Glomerular endothelial cell (primary cell): Measurements from ENCODE around the gene COPS6. TPM values are rescaled to one million over a fixed set of nuclear protein-coding genes. Genes with fewer than 3 reads are reported as not detected.
A peak's percentile ranks its signal among the peaks of the same experiment; 100 is the strongest.

Experiments
- DNase-seq: peaks from one replicate; pipeline ENCODE4 v3.0.0-alpha.2; 2011; ENCODE audit warnings: low read depth, low spot score; ENCODE audit errors: extremely low read depth
- total RNA-seq: library from RNA; depleted of rRNA; stranded (reverse); fragments of >200 nt; gene quantifications from 2 replicates; pipeline ENCODE4 v1.2.3, GENCODE V29; 2015

Gene COPS6
- total RNA-seq, 1 donor from 2014 or later = 89.7 TPM

DNA sequence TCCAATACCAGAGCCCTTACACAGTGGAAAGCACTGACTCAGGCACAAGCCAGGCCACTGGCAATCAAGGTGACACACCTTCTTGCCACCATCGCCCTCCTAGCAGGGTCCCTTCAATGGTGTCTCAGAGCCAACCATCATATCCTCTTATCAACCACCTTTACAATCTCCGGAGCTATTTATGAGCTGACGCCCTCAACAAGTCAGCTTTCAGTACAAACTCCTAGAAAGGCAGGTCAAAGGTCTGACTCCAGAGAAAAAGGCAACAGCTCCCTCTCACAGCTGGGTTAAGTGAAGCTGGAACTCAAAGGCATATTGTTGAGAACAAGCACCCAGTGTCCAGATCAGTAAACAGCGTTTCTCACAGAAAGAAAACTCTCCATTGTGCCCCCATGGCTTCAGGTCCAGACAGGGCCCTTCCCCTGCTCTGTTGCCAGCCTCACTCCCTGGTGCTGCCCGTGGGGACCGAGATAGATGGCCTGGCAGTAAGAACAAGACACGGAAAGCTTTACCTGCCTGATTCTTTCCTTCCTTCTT is 9.7 kb upstream of the COPS6 start:
- DNase-seq = no peak

DNA sequence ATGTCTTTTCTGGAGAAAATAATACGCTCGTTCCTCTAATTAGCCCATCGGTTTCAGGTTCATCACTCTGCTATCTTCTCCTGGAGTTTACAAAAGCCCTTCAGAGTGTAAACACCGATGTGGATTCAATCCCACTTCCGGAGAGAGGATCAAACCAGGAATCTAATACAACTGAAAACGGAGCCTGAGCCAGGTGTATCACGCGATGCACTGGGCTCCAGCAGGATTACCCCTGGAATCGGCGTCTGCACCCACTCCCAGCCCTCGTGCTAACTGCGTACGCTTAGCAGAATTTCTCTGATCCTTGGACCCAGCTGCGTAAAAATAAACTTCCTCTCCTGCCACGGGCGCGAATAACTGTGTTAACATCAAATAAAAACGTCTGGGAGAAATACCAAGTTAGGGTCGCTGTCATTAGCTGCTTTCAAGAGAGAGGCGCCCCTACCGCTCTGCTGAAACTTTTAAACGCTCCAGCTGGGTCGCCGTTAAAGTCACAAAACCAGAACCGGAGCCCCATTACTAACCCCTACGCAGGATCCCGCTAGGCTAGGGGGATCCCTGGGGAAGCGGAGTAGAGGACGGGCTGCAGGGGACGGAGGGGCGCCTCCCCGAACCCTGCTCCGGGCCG is 7.7 kb upstream of the COPS6 start:
- no peak for DNase-seq

DNA sequence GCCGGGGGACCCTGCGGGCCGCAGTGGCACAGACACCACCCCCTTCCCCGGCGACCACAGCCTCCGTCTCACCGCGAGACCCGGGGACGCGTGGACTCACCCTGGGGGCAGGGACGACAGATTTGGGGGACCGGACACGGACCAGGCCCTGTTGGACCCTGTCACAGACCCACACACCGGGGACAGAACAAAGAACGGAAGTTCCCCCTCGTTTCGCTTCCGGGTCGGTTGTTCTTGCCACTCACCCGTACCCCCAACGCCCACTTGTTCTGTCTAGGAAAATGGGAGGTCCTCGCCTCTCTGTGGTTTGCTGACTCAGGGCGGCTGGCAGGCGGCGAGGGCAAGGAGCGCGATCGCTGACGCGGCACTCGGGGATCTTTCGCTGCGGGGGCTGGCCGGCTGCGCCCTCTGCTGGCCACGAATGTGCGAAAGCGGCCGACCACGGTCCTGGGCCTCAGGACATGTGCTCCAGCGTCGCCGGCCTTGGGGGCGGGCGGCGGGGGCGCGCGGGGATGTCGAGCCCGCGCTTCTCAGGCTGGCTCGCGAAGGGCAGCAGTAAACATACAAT is 7.2 kb upstream of the COPS6 start, which contains the start of gene ZNF3:
Gene ZNF3, minus strand, starts transcription at position 189 of the 568 bp plus-strand sequence. CDS start 4,366 bp downstream, outside the sequence.
- peak; percentile 90 for DNase-seq

DNA sequence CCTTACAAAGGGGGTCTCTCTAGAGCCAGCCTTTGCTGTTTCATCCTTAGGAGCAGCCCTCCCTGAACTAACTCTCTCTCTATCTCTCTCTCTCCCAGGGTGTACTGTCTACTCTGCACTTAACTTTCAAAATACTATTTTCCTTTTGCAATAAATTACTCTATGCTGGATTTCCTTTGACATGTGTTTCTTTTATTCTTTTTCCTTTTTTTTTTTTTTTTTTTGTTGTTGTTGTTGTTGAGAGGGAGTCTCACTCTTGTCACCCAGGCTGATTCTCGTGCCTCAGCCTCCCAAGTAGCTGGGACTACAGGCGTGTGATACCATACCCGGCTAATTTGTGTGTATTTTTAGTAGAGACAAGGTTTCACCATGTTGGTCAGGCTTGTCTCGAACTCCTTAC is 5.8 kb upstream of the COPS6 start:
- DNase-seq = no peak

DNA sequence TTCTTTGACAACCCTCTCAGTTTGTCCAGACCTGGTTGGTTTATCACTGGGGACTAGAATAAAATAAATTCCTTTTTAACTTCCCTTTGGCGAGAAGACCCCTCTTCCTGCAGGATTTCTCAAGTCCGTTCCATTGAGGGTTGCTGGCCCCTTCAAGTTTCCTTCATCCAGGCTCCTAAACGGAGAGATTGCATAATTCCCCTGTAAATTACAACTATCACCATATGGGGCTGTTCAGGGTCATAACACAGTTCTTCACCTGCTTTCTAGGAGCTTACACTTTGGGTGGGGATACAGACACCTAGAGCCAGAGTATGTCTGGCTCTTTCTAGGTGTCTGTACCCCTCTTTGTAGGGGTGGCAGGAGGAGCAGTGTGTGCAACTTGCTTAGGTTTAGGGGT is 3.3 kb upstream of the COPS6 start:
- DNase-seq = no peak

DNA sequence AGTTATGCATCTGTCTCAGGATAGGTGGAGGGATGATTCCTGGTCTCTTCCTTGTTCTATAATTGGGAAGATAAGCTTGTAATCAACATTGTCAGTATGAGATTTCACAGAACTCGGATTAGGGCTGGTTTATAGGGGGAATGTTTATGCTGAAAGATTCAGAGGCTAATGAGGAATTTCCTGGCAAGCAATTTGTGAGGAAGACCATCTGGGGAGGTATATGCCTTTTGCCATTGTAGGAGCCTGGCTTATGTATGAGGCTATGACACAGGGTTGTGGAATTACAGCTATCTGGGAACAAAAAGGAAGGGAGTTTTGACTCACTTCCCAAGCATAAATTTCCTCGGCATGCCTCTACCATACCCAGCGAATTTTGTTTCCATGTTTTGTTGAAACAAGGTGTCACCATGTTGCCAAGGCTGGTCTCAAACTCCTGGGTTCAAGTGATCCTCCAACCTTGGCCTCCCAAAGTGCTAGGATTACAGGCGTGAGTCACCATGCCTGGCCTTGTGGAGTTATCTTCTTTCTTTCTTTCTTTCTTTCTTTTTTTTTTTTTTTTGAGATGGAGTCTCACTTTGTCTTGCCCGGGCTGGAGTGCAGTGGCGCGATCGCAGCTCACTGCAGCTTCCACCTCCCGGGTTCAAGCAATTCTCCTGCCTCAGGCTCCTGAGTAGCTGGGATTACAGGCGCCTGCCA is 1.6 kb upstream of the COPS6 start:
- DNase-seq = peak; percentile 99

DNA sequence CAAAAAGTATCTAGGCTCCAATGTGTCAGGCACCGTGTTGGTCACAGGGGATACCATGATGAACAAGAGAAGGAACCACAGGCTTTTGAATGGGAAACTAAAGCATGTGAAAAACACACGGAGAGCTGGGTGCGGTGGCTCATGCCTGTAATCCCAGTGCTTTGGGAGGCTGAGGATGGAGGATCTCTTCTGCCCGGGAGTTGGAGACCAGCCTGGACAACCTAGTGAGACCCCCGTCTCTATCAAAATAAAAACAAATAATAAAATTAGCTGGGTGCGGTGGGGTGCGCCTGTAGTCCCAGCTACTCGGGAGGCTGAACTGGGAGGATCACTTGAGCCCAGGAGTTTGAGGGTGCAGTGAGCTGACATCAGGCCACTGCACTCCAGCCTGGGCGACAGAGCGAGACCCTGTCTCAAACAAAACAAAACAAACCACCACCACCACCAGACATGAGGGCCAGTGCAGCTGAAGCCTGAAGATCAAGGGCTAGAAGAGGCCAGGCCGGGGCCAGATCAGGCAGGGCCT is 611 bp upstream of the COPS6 start:
- DNase-seq = no peak

DNA sequence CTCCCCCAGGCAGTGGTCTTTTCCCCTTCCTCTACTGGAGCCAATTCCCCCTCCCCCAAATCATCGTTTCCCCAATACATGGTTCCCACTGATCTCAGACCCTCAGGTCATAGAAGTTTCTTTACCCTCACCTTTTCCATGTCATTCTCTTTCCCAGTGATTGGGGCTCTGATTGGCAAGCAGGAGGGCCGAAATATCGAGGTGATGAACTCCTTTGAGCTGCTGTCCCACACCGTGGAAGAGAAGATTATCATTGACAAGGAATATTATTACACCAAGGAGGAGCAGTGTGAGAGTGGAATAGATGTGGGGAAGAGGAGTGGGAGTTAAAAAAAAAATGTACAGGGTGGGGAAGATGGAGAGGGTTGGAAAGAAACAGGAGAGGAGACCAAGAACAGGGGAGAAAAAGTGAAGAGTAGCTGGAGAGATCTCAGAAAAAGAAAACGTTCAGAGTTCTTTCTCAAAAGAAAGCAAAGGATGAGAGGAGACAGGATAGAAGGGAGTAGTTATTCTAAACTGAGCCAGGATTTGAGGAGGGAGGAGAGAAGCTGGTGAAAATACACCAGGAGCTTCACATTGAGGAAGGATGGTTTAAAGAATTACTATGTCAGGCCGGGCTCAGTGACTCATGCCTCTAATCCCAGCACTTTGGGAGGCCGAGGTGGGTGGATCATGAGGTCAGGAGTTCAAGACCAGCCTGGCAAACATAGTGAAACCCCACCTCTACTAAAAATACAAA is 858 bp downstream of the COPS6 start:
- DNase-seq = no peak

DNA sequence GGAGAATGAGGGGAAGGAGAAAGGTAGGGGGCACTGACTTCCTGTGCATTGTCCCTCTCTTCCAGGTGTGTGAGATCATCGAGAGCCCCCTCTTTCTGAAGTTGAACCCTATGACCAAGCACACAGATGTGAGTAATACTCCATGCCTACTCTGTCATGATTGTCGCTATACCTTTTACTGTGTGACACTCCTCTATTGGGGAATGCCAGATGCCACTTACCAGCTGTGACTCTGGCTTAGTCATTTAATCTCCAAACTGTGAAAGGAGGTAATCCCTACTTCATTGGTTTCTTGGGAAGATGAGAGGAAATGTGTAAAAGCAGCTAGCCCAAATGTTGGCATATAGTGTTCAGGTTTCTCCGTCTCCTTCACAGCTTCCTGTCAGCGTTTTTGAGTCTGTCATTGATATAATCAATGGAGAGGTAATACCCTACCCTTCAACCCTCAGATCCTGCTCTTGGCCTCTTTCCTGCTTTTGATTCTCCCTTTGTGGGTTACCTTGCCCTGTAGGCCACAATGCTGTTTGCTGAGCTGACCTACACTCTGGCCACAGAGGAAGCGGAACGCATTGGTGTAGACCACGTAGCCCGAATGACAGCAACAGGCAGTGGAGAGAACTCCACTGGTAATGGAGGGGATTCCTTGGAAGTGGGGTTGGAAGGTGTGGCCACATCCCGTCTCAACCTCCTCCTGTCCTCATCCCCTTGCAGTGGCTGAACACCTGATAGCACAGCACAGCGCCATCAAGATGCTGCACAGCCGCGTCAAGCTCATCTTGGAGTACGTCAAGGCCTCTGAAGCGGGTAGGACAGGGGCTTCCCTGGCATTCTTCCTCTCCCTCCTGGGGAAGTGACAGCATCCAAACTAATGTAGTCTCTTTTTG is 2.0 kb downstream of the COPS6 start:
- no peak for DNase-seq

DNA sequence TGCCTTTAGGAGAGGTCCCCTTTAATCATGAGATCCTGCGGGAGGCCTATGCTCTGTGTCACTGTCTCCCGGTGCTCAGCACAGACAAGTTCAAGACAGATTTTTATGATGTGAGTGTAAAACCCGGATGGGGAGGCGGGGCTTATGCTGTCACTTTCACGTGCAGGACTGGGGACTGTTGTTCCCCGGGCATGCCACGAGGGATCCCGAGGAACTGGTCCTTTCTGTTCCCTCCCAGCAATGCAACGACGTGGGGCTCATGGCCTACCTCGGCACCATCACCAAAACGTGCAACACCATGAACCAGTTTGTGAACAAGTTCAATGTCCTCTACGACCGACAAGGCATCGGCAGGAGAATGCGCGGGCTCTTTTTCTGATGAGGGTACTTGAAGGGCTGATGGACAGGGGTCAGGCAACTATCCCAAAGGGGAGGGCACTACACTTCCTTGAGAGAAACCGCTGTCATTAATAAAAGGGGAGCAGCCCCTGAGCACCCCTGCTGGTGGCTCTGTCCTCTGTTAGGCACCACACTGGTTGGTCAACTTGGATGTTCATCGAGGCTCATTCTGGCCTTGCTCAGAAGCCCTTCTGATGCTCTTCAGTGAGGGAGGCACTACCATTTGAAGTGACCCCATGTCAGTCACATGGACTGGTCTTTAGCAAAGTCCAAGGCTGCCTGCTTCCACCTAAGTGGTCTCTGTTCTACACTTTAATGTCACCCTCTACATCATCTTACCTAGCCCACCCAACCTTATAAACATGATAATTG is 2.8 kb downstream of the COPS6 start:
- no peak for DNase-seq

DNA sequence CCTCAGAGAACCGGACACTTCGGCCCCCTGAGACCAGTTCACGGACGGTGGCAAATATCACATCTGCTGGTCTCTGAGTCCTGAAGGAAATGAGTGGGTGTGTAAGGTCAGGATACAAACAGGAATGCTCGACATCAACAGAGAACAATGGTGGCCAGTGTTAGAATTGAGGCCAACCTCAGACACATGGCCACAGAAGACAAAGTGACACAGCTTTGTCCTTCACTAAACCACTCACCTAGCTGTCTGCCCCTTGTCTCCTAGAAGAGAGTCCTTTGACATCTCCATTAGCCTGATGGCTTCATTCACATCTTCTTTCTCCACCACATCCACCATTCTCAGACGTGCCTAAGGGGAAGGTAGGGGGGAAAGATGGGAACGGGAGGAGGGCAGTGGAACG is 4.3 kb downstream of the COPS6 start:
- DNase-seq = no peak

DNA sequence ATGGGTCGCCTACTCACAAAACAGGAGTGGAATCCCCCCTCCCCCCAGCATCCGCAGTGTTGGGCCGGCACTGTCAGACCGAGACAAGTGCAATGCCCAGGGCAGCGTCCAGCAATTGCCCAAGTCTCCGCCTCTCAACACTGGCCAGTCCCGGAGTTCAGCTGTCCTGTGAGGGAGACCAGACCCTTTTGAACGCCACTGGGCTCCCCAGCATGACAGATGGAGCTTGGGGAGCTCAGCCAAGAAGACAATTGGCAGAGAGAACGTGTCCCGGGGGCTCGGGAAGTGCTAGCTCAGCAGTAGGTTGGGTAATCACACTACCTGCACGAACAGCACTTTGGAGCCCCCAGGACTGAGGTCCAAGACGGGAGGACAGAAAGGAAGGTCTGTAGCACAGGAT is 4.7 kb downstream of the COPS6 start:
- DNase-seq = no peak

DNA sequence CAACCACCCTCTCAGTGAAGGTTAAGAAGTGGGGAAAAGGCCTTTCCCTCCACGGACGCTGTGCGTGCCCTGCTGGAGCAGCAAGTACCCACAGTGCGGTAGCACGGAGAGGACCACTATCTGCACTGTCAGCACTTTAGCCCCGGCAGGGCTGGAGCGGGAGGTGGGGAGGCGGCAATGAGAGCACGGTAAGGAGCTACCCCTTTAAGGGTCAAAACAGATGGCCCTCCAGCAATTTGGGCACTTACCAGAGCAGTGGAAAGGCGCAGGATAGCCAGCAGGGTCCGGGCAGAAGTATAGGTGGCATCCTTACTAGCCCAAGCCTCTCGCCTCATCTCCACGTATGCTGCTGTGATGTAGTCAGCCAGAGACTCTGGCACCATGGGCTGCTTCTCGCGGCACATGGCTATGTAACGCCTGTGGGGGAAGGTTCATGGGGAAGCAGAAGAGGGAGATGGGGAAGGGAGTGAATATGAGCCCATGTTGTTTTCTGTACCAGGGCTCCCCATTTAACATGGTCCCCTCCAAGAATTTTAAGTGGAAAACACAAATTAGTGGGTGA is 5.2 kb downstream of the COPS6 start:
- no peak for DNase-seq

DNA sequence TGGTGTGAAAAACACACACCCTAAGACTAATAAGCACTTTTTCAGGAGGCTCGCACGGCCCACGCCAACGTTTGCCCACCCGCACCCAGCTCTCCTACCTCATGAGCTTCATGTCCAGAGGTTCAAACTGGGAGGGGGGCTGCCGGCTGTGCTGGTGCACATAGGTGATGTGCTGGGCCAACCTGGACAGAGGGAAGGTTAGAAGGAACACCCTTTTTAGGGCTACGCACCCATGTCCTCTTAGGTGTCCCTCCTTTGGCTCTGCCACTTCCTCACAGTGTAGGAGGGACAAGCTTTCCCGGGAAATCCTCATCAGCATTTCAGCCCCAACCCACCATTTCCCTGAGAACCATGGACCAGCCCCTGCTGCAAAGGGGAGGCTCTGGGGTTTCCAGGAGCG is 6.5 kb downstream of the COPS6 start:
- DNase-seq = no peak

DNA sequence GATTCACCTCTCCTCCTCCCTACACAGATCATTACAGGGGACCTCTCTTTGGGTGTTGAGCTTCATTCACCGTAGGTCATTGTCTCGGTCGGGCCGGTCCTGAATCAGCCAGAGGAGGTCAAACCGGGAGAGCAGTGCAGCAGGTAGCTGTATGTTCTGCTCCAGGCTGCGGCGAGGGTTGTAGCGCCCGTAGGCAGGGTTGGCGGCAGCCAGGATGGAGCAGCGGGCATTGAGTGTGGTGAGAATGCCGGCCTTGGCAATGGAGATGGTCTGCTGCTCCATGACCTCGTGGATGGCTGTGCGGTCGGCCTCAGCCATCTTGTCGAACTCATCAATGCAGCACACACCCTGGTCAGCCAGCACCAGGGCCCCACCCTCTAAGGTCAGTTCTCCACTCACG is 6.9 kb downstream of the COPS6 start:
- DNase-seq = no peak

DNA sequence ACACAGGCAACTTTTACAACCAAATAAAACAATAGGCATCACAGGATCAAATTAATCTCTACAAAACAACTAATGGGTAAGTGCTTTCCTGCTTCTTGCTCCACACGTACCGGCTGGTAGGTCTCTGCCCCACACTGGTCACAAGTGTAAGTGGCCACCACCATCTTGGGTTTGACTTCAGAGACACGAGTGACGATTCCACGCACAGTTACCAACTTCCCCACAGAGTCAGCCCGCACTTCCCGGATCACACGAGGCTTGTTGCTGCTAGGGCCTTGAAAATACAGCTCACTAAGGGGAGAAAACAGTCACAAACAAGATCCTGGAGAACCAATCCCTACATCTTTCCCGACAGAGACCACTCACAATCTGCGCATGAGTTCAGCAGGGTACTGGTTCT is 10.1 kb downstream of the COPS6 start:
- no peak for DNase-seq

DNA sequence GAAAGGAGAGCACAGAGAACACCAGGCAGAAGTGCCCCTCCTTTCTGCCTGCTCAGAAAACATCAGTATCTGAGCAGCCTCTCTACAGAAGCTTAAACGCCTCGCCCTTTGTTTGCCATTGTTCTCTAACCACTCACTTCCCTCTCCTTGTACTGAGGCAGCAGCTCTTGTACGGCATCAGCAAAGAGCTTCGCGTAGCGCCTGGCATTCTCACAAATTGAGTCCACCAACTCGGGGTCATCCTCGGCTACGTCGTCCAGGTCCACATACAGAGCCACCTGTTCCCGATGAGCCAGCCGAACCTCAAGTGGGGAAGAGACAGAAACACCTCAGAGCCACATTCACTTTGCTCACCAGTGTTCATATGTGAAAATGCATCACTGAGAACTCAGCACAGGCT is 10.7 kb downstream of the COPS6 start:
- DNase-seq = no peak

DNA sequence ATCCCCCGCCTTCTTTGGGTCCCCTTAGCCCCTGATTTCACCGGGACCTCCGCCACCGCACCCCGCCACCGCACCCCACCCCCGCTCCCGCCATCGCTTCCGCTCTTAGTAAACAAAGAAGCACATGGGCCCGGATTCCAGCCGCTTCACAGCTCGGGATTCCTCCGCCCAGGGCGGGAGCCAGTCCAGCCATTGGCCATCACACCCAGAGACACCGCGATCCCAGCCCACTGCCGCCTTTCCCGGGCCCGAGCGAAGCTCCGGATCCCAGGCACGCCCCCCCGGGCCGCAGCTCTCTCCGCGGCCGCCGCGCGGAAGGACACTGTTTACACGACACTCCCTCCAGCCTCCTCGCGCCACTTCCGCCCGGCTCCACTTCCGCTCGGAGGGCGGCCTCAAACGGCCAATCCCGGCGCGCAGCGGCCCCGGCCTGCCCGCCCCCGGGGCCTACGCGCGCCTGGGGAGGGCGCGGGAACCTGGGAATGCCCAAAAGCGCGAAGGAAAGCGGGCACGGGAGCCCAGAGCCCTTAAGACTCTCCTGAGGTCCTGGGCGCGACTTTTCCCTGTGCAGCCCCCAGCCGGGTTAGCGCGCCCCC is 11.7 kb downstream of the COPS6 start:
- DNase-seq = peak; percentile 58
